Measurements from ENCODE around the gene NFIA.

Gene NFIA

DNA sequence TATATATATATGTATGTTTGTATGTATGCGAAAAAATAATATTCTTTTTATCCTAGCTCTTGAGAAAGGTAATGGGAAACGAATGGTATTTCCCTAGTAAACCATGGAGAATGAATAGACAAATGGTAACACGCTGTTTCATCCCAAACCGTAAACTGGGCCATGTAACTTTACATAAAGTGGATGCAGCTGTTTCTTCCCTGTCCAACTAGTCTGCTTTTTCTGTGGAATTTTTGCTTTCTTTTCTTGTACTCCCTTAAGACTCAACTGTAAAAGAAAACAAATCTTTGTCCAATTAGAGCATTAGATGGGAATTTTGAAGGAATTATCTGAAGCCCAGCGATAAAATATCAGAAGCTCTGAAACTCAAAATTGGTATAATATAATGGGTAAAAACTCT lies 198.1 kb downstream of the NFIA start:
- DNase-seq: no peak

DNA sequence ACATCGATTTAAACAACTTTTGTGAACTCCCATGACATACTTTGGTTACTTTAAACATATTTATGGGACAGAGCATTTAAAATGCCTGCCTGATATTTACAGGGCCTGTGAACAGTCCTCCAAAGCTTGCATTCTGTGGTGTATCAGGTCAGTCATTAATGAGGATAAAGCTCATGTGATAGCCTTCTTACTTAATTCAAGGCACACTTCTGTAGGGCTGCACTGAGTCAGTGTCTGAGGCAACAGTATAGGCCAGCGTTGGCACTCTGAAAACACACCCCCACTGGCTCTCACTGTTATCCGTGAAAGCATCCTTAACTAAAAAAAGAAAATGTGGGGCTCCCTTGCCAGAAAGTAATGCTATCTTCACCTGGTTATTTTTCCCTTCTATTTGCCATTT lies 200.0 kb downstream of the NFIA start:
- DNase-seq: no peak

DNA sequence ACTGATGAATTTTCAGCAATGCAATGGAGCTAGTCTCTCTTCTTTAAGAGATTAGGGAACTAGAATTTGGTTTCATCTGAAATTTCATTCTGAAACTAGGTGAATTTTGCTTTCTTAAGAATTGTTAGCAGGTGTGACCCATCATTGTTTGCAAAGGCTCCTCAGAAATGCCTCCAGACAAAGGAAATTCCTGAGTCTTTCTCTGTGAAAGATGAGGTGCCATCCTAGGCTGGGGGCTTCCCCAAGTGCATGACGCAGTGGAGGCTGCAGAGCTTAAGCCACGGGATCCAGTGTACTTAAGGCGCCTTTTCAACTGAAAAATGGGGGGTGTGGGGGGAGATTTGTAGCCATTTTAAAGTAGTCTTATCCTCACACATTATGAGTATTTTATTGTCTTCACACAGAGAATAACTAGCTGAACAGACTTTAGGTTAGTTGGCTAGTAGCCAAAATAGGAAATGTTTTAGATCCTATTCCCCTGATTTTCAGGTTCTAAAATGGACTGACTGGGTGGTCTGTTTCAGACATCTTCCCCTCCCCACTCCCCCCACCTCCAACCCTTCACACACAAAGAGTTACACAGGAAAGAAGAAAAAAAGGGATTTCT lies 202.0 kb downstream of the NFIA start:
- DNase-seq: no peak

DNA sequence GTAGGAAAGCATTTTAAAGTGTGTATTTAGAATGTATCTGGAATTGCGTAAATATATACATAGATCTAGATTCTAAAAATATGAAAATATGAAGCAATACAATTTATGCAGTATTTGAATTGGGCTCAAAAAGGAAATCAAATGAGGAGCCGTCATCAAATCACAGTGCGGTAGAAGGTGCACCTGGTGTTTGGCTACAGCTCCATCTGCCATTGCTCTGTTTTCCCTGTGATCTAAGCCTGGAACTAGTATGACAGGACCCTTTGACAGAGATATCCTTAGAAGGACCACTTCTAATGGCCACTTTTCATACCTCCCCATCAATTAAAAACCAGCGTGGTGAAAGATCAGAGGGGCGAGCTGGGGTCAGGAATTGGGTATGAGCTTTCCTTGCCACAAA lies 202.6 kb downstream of the NFIA start:
- DNase-seq: no peak

DNA sequence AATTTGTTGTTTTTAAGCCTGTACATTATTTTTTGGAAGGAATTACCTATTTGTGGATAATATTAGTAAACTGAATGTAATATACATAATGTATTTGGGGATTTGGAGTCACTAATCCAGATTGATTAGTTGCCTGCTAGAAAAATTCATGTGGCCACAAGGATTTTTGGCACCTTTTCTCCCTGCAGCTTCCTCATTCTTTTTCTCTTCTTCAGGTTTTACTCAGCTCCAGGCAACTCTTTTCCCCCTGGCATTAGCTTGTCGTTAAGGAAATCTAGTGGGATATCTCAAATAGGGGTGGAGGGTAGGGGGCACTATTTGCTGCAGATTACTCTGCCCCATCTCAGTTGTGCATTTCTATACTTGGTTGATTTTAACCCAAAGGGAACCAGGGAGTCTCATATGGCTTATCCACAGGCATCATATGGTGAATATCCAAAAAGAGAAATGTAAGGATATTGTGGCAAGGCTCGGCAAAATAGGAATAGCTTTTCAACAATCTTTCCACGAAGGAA lies 203.1 kb downstream of the NFIA start:
- DNase-seq: no peak

DNA sequence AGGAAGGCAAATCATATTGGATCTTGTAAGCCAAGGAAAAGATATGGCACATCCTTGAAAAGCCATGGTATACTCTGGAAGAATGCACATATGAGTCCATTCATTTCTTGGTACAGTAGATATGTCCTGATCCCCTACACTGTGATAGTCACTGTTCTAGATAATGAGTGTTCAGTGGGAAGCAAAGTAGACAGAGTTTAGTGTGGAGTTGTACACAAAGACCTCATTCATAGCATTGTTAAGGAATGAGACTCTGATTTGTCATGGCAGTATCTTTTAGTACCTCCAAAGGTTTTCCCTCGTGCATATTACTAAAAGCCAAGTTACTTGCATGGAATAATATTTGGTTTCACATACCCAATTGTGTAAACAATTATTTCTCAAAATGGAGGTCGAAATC lies 204.7 kb downstream of the NFIA start:
- no peak for DNase-seq

DNA sequence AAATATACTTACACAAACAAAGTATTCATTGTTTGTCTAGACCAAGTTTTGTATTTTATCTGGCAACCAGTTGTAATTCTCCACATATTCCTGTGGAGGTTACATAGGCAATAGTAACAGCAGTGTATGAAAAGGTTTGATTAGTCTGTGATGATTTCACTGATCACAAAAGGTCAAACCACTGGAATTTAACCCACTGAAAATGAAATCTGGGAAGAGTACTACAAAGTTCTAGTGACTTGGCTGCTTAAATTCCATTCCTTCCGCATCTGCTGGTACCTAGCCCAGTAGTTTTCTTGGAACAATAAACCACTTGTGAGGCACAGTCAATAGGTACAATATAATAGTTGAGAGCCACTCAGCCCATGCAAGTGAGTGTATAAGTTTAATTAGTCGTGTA lies 205.4 kb downstream of the NFIA start:
- no peak for DNase-seq

DNA sequence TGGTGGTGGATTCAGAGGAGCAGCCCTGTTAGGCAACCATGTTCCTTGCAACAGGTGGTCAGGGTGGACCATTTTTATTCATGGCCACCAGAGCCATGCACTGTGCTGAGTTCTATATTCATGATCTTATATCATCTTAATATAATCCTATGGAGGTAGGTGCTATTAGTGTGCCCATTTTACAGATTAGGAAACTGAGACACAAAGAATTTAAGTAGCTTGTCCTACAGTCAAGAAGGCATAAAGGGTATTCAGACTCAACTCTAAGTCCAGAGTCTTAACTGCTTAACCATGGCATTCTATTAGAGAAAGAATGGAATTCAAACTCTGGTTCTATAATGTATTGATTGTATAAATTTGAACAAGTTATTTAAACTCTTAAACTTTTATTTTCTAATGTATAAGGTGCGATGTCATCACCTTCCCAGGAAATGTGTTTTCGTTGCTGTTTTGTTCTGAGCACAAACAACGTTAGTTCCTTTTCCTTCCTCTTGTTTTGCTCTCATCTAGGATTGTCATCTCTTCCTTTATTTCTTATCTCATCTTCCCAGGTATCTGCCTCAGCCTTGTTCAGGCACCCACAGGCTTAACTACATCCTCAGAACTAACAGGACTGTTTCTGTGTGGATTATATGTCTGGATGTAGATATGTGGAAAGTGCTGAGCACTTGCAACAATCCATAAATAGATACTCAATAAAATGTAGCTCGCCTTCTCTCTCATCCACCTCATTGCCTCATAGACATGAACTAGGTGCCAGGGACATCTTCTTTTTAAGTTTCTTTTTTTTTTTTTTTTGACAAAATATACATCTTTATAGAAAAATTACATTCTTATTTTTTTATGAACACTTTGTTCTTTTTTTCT lies 207.1 kb downstream of the NFIA start:
- DNase-seq: no peak

DNA sequence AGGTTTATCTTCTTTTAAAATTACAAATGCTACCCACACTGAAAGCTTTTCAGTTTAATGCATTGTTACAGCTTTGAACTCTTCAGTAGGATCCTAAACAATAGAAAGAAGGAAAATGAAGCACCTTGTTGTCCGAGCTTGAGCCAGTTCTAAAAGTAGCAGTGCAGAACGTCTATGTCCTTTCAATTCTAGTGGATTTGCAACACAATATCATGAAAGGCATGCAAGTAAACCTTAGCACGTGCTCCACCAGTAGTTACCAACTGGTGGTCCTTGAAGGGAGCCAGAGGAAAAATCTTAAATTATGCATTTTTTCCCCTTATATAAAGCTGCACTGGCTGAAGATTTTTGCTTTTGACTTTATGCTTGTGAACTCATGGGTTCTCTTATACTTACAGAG lies 208.2 kb downstream of the NFIA start:
- DNase-seq: no peak

DNA sequence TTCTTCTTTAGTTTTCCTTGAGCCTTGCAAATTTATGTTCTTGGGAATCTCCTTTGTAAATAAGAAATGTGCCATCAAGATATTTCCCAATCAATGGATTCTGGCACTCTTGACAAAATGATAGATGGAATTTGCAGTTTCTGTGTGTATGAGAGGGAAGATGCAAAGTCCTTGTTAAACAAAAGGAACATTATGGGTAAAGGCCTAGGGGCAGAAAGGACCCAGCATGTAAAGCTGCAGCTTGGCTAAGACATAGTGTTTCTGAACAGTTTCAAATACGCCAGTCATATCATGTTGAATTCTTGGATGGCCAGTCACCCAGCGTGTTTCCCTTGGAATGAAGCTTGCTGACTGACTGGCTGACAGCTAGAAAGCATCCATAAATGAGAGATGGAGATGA lies 210.8 kb downstream of the NFIA start:
- no peak for DNase-seq

DNA sequence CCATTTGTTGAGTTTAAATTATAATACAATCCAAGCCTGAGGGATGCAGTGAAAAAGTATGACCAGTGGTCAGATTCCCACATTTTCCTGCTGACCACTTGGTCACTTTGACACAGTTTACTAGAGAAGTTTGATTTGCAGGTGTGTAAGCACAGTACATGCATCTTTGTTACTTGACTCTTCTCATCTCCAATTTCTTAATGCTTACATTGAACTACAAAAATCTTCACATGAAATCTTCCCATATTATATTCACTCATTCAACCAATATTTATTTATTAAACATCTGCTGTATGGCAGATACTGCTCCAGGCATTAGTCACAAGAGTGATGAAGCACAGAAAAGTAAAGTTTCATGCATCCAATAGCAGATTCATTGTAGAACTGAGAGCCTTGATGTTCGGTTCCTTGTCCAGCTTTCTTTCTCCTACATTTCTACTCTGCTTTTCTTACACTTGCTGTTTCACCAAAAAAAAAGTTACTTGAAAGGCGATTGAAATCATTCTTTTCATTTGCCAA lies 211.7 kb downstream of the NFIA start:
- DNase-seq: no peak

DNA sequence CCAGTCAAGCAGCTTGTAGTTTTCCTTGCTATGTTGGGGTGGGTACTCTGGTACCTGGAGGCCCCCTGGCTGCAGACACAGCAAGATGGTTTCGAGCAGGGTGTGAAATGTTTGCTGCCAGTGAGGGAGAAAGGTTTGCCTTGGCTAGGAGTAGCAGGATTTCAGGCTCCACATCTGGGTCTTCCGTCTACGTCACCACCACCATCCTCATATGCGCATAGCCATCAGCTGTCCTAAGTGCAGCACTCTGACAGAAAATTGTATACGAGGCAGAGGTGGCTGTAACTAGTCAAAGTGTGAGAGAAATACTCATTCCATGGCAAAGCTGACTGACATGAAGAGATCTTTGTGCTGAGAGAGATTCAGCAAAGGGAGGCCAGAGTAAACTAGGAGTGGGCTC lies 212.6 kb downstream of the NFIA start:
- no peak for DNase-seq

DNA sequence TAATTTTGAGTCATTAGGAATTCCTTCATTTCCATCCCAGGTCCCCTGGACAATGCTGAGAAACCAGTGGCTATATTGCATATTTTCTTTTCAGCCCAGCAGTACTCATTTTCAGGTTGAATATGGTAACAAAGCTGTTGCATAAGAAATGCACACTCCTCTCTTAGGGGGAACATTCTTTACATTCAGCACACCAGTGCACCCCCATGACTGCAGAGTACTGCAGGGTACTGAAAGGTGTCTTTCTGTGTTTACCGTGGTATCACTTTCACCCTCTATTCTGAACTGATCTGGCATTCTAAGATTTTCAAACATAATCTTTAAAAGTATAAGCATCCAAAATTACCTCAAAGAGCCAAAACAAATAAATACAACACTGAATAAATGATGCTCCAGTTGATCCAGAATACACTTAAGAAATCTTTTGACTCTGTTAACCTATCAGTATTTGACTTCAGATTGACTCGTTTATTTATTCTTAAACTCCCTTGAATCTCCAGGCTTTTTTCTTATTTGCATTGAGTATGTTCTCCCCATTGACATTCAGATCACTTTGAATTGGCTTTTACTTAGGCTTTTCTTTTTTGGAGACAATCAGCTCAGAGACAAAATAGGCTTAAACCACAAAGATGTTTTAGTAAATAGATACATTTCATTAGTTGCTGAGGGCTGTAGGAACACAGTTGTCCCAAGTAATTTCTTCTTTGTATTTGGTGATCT lies 213.6 kb downstream of the NFIA start:
- no peak for DNase-seq

DNA sequence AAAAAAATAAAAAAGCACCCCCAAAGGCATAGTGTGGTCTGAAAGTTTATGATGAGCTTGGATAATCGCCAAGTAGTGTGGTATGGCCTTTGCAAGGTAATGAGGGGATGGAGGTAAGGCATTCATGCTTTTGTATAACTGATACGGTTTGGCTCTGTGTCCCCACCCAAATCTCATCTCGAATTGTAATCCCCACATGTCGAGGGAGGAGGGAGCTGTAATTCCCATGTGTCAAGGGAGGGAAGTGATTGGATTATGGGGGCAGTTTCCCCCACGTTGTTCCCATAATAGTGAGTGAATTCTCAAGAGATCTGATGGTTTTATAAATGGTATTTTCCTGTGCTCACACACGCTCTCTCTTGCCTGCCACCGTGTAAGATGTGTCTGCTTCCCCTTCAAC lies 215.5 kb downstream of the NFIA start:
- DNase-seq: no peak

DNA sequence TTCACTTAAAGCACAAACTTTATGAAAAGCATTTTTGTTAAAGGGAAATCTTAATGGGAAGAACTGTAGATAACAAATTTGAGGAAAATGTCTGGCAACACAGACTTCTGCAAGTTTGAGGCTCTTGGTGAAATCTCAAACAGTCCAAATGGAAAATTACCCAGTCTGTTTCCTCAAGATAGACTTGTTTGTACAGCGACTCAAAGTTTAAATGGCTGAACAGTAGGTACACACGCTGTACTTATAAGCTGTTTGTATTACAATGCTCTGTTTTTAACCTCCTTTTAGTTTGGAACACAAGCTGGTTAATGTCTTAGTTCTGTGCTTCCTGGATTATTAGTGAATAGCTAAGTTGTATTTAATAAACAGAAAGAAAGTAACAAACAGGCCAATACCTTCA lies 217.1 kb downstream of the NFIA start:
- DNase-seq: no peak

DNA sequence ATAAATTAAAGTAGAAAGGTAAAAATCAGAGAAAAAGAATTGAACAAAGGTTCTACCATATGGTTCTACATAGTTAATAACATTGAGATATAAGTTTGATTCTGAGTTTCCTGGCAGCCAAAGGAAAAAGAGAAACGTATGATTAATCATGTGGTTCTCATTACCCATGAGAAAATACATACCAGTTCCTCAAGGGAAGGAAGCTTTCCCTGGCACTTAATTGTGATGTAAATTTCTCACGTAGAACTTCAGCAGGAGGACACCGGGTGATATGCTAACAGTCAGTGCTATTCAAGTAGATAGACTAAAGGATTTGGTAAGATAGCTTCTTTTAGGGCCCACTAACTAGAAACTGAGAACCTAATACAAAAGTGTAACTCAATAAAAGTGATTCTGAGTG lies 218.5 kb downstream of the NFIA start:
- DNase-seq: no peak

DNA sequence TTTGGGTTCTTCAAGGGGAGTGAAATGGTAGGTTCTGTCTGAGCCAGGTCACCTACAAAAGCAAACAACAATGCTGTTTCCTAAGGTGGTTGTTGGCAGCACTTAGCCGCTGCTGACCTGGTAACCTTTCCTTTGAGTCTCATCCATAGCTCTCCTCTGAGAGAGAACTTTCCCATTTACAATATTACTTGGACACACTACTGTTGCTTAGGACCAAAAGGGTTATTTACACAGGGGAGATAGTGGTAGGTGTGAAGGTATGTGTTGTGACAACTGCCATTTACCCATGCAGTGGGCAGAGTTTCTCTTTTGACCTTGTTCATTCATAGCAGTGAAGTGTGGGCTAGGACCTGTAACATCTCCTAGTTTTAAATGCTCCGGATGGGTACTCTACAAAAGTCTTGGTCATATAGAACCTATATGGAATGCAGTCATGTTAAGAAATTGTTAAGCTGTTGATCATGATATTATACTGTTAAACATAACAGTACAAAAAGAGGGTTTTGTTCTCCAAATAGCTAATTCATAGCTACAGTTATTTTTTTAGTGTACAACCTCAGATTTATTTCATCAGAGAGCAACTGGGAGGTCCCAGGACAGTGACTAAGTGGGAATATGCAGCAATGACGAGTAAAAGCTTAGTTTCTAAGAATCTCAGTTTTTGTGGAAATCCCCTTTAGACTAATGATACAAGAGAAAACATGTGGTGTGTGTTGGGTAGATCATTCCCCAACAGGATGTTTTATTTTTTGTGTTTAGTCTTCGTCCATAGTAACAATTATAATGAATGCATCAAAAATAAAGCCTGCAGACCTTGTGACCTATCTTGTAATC lies 219.7 kb downstream of the NFIA start:
- no peak for DNase-seq

DNA sequence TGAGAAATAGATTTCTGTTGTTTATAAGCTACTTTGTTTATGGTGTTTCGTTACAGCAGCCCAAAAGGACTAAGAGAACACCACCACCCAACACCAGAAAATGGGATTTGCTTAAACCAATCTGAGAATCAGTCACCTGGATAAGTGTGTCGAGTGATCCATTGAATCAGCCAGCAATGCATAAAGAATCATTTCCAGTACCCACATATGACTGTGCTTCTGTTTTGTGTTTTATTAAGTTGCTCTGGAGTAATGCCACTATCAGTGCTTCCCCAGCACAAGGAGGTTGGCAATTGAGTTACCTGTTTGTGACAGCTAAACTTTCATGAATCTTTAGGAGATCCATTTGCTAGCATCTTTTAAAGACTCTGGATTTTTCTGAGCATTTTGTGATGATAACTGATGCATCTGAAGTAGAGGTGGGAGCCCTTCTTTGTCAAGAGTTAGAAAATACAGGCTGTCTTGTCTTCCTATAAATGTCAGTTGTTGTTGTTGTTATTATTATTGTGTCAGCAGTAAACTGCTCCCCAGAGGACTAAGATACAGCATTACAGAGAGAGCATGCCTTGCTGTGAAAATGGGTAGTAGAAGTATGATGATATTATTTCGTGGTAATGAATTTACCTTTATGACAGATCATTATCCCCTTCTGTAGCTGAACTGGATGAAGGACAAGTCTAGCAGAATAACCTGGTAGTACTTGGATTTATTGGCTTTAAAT lies 225.2 kb downstream of the NFIA start:
- DNase-seq: no peak

DNA sequence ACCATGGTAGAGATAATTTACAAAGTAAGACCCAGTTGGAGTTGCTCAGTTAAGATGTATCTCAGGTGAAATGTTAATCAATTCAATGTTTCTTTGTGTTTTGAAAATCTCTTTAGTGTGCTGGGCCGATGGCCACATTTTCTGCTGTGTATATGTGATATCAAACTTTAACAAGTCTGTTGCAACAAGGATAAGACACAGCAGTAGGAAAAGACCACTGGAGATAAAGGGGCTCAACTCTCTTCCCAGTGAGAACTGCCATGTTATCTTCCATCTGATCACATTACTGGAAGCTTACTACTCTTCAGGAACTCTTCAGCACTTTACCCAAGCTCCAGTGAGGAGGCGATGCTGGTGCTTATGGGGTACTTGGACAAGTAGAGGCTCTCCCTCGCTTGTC lies 227.7 kb downstream of the NFIA start:
- no peak for DNase-seq

DNA sequence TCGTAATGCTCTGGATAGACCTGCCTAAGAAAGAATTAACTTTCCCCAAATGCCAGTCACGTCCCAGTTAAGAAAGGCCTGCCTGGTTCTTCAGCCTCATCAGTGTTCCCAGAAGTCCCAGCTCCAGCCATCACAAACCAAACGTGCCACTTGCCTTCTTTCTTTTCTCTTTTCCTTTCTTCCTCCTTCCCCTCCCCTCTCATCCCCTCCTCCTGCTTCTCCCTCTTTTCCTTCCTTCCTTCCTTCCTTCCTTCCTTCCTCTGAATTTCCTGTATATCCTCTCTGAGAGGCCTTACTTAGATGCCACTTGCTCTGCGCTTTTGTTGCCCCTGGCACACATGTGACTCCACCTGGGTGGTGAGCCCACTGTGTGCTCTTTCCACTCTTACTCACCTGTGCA lies 228.2 kb downstream of the NFIA start:
- DNase-seq: no peak

DNA sequence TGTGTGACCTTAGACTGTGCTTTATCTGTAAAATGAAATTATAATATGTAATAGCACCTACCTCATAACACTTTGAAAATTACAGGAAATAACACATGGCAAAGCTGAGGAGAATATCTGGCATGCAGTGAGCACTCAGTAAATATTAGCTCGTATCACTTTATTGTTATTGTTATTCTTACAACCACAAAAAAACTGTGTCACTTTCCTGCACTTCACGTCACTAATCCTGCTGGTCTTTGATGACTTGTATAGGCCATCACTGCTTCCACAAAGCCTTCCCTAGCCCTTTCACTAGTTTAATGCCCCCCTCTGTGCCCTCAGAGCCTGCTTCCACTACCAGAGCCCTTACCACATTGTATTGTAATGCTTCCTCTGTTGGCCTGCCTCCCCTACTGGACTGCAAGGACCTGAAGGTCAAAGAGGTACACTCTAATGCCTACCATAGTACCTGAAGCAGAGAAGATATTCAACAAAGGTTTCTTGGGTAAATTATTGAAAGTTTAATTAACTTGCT lies 231.6 kb downstream of the NFIA start:
- no peak for DNase-seq

DNA sequence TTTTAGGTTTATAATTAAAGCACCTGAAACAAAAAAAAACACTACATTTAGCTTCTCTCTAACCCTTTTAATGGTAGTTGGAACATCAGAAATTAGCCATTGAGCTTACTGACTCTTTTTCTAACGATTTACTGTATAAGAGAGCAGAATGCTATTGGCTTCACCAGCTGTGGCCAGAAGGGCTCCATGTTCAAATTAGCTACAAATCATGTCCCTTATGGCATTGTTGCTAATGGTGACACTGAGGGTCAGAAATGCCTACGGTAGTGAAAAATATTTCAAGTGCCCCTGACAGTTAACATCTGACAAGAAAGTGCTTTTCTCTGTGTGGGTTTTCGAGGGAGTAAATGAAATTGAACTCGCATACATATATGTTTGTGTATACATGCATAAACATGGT lies 232.7 kb downstream of the NFIA start:
- DNase-seq: no peak

All from bone marrow (tissue), 2 donors.